Activated CD4-positive, alpha-beta memory T cell treated with anti-CD3 and anti-CD28 coated beads, Interleukin-2, amount 10 ng/mL, durations not matched to agents 7 days and 5 days (primary cell): ENCODE results near the gene PRKX. TPM values are rescaled to one million over a fixed set of nuclear protein-coding genes. Genes with fewer than 3 reads are reported as not detected.
"Not testable (repeated sequence)": the region's sequence is repeated elsewhere in the genome, so short reads cannot be mapped to it uniquely, and the experiment has no call there.

Experiments used
- CTCF ChIA-PET: fragments of 350-600 bp; sonication (Branson Sonifier 250); formaldehyde crosslinking; loops from one replicate; lab custom pipeline; 2021; ENCODE audit warnings: antibody characterized with exemption, inconsistent platforms; lab: Charles Lee
- POLR2A ChIA-PET: fragments of 350-600 bp; sonication (Branson Sonifier 250); formaldehyde crosslinking; loops from one replicate; lab custom pipeline; 2021; ENCODE audit warnings: antibody characterized with exemption; lab: Charles Lee
- DNase-seq: peaks from one replicate; pipeline ENCODE4 v3.0.0-alpha.2; 2020
- H3K27ac Mint-ChIP-seq: one replicate; pipeline ENCODE4 v1.8.0; 2021; ENCODE audit warnings: mild to moderate bottlenecking, mixed read lengths
- H3K27me3 Mint-ChIP-seq: one replicate; pipeline ENCODE4 v1.8.0; 2021; ENCODE audit warnings: mixed read lengths
- H3K36me3 Mint-ChIP-seq: one replicate; pipeline ENCODE4 v1.8.0; 2021; ENCODE audit warnings: low read depth, mixed read lengths
- H3K4me1 Mint-ChIP-seq: one replicate; pipeline ENCODE4 v1.8.0; 2021; ENCODE audit warnings: mixed read lengths
- H3K4me3 Mint-ChIP-seq: one replicate; pipeline ENCODE4 v1.8.0; 2021; ENCODE audit warnings: mild to moderate bottlenecking, mixed read lengths
- H3K9me3 Mint-ChIP-seq: one replicate; pipeline ENCODE4 v1.8.0; 2021; ENCODE audit warnings: mixed read lengths
- total RNA-seq, 2 experiments: library from RNA; stranded (reverse); gene quantifications; one replicate each; pipeline ENCODE4 v1.2.3, GENCODE V29; 2021

Gene PRKX
- 100 to 1,000 TPM; 141 to 145 TPM for total RNA-seq

DNA sequence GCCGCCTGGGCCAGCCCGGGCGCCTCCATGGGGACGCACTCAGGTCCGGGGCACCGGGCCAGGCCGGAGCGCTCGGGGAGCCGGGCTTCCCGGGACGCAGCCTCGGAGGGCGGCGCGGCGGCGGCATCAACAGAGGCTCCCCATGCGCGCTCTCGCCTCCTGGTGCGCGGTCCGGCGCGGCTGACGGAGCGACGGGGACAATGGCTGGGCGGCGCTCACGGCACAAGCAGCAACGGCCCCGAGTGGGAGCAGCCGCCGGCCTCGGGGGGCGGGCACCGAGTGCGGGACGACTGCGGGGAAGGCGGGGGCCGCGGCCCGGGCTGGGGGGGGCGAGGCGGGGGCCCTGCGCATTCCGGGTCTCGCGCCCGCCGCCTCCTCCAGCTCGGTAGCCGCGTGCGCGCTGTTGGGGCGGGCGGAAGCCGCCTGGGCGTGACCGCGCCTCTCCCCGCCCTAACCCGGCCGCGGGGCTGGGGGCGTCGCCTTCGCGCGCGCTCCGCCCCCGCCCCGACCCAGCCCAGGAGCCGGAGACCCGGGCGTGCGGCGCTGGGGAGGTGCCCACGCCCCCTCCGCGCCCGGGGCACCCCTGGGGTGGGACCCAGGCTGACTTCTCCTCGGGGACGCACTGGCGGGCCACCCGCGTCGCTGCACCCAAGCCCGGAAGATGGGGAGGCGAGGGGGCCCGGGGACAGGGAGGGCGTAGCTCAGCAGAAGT is at the start of gene PRKX:
Gene PRKX (minus strand): TSS at position 425 of the 712 bp plus-strand sequence. CDS start 396 bp downstream, at position 29.
- Mint-ChIP-seq H3K27me3 (no peaks in the 10 kb centered on the region), H3K9me3 (no peaks in the 10 kb centered on the region), H3K4me3 (peak within 1 kb of the TSS; percentile 99), H3K36me3 (peaks cover 26% of the 10 kb centered on the region), H3K27ac (peak within 1 kb of the TSS; percentile 91), H3K4me1 (peaks cover 24% of the 10 kb centered on the region)
- CTCF ChIA-PET, result interaction anchor here (0.7 to 0.9 kb wide), 2 partner anchors 14 to 31 kb away, joined by 3 read pairs; no protein-coding TSS in a partner anchor
- POLR2A ChIA-PET, result interaction anchor here (1.0 to 1.5 kb wide), 4 partner anchors 8 to 98 kb away, joined by 3 to 9 read pairs (median 6); no protein-coding TSS in a partner anchor
- DNase-seq, result peak; percentile 77

DNA sequence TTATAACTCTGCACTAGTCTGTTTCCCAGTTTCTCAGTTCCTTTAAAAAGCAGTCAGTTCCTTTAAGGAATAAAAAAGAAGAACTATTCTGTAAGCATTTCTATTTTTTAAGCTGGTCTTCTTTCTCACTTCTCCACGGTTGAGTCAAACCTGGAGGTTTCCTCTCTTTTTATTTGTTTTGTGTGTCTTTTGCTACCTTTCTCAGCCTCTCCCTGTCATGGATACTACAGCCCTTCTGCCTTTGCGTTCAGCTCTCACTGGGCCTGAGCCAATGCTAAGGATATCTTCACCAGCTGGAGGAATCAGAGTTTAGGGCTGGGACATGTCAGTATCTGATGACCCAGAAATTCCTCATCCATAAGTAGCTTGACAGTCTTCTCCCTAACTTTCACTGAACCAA is 49.7 kb upstream of the PRKX start:
- ChIA-PET CTCF (no interaction called here), POLR2A (no interaction called here)
- peaks cover 10% of the 10 kb centered on the region for H3K27me3 Mint-ChIP-seq
- peaks cover 3% of the 10 kb centered on the region for H3K36me3 Mint-ChIP-seq
- H3K27ac Mint-ChIP-seq, result no peak overlapping the region
- peaks cover 5% of the 10 kb centered on the region for H3K9me3 Mint-ChIP-seq
- no peak for DNase-seq
- peaks cover 5% of the 10 kb centered on the region for H3K4me1 Mint-ChIP-seq
- no peak overlapping the region for H3K4me3 Mint-ChIP-seq

DNA sequence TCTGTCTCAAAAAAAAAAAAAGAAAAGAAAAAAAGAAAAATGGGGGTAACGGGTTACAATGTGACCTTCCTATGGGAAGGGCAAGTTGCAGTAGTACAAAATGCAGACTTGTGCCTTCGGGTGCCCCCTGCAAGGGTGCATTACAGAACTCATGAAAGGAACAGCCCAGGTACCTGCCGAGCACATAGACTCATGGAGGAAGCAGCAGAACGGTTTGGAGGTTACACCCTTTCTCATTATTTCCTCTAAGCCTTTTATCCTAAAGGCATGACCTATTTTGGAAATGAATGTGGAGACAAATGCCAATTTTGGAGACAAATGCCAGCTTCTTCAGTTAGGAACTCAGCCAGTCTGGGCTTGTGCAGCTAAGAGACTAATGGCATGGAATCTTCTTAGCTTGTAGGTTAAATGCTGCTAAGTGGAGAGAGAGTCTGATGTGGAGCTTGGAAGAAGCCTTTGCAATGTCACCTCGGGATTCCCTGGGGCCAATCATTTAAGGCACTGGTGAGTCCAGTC is 44.1 kb upstream of the PRKX start:
- CTCF ChIA-PET, result no interaction called here
- Mint-ChIP-seq H3K4me1 (no peaks in the 10 kb centered on the region), H3K9me3 (no peaks in the 10 kb centered on the region), H3K27ac (no peak overlapping the region), H3K36me3 (no peaks in the 10 kb centered on the region), H3K4me3 (no peak overlapping the region), H3K27me3 (no peaks in the 10 kb centered on the region)
- DNase-seq, result no peak
- POLR2A ChIA-PET, result no interaction called here

DNA sequence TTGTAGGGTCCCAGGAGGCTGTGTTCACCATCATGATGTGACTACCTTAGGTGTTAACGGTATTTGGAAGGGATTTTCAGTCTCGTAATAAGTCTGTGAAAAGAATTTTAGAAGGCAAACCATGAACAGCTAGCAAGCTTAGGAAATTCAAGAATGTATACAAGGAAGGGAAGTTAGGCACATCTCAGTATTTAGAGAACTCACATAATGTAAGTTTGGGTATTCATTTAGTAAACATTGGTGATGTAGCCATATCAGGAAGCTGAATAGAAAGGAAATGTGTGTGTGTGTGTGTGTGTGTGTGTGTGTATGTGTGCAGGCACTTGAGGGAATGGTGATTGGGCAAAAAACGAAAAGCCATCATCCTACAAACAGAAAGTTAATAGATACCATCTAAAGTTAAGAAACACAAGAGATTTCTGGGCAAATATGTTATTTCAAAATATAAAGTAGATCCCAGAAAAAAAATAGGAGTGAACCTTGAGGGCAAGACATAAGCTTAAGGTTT is 34.7 kb upstream of the PRKX start:
- Mint-ChIP-seq H3K9me3 (peaks cover 19% of the 10 kb centered on the region), H3K27ac (no peak overlapping the region)

DNA sequence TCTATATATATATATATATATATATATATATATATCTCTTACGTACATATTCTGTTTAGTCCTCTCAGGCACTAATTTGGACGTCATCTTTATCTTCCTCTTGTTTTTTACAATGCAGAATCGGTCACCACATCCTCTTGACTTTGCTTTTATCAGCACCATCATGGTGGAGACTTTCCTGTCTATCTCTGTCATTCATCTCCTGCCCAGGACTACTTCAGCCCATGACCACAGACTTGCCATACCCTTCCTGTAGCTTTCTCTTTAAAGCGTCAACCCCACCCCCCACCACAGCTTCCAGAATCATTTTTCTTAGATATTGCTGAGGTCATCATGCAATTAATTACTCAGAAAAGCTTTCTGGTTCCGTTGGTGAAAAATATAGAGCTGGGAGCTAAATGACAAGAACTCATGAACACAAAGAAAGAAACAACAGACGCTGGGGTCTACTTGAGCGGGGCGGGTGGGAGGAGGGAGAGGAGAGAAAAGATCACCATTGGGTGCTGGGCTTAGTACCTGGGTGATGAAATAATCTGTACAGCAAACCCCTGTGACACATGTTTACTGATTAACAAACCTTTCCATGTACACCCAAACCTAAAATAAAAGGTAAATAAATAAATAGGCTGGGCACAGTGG is 30.5 kb upstream of the PRKX start:
- Mint-ChIP-seq H3K9me3 (peaks cover 20% of the 10 kb centered on the region), H3K27me3 (no peaks in the 10 kb centered on the region), H3K36me3 (peaks cover 34% of the 10 kb centered on the region), H3K4me1 (peaks cover 54% of the 10 kb centered on the region), H3K27ac (peak overlapping the region; percentile 91), H3K4me3 (peak overlapping the region; percentile 17)
- DNase-seq, result peak; percentile 75
- ChIA-PET POLR2A (interaction anchor here (0.7 to 1.9 kb wide), 7 partner anchors 11 to 67 kb away, joined by 3 to 15 read pairs (median 5); partner anchors contain the start of gene PRKX), CTCF (interaction anchor here (1.2 to 1.5 kb wide), 3 partner anchors 30 to 44 kb away, joined by 3 to 4 read pairs (median 3); partner anchors contain the start of gene PRKX)

More for the DNA sequence above, 34.7 kb upstream of the PRKX start:
- Mint-ChIP-seq H3K36me3 (peaks cover 24% of the 10 kb centered on the region), H3K4me3 (no peak overlapping the region), H3K27me3 (no peaks in the 10 kb centered on the region), H3K4me1 (peaks cover 35% of the 10 kb centered on the region)
- ChIA-PET CTCF (no interaction called here), POLR2A (interaction anchor here (0.5 to 1.2 kb wide), 2 partner anchors 10 to 37 kb away, joined by 3 to 5 read pairs; no protein-coding TSS in a partner anchor)
- DNase-seq, result no peak

DNA sequence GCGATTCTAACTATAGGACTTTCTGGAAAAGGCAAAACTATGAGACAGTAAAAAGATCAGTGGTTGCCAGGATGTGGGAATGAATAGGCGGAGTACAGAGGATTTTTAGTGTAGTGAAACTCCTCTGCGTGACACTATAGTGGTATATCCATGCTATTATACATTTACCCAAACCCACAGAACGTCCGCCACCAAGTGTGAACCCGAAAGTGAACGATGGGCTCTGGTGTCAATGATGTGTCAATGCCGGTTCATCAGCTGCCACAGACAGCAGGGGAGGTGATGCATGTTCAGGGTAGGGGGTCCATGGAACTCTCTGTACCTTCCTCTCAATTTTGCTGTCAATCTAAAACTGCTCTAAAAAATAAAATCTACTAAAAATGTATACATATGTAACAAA is 27.5 kb upstream of the PRKX start:
- DNase-seq, POLR2A ChIA-PET, CTCF ChIA-PET, H3K4me3 Mint-ChIP-seq, H3K27me3 Mint-ChIP-seq: not testable (repeated sequence)
- peak overlapping the region; percentile 45 for H3K27ac Mint-ChIP-seq
- H3K9me3 Mint-ChIP-seq, result peaks cover 13% of the 10 kb centered on the region
- peaks cover 52% of the 10 kb centered on the region for H3K4me1 Mint-ChIP-seq
- H3K36me3 Mint-ChIP-seq, result peaks cover 24% of the 10 kb centered on the region

DNA sequence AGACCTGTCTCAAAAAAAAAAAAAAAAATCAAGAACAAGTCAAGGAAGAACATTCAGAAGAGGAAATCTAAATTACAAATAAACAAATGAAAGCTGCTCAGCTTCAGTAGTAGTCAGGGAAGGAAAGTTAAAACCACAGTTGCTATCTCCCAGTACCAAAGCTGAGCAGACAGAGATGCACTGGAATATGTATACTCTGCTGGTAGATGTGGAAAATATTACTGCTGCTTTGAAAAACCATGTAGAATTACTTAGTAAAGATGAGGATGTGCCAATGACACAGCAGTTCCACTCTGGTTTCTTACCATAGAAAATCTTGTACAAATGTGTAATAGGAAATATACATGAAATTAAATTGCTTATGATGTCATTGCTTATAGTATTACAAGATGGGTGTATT is 25.1 kb upstream of the PRKX start:
- POLR2A ChIA-PET, result interaction anchor here (0.7 to 1.8 kb wide), 2 partner anchors 9 to 26 kb away, joined by 4 to 5 read pairs; no protein-coding TSS in a partner anchor

DNA sequence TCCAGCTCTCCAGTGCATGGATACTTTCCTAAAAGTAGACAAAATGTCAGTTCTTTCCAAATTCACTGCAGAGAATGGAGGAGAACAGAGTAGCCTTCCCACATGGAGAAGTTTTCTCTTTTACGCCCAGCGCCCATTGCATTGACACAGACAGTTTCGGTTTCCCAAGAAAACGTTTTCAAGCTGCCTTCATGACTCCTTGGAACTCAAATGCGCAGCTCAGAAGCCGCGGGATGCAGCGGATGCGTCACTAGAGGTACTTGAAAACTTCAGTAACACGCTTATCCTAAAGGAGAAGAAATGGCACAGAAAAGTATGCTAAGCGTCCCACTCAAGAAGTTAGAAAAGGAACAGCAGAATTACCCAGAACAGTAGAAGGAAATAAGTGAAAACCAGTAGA is 23.1 kb upstream of the PRKX start:
- H3K4me1 Mint-ChIP-seq, result peaks cover 36% of the 10 kb centered on the region
- POLR2A ChIA-PET, H3K27ac Mint-ChIP-seq, DNase-seq, H3K27me3 Mint-ChIP-seq, H3K9me3 Mint-ChIP-seq, H3K4me3 Mint-ChIP-seq: not testable (repeated sequence)
- CTCF ChIA-PET, result interaction anchor here (0.5 kb wide), 1 partner anchor 41 kb away, joined by 3 read pairs; no protein-coding TSS in a partner anchor
- H3K36me3 Mint-ChIP-seq, result peaks cover 10% of the 10 kb centered on the region

More for the DNA sequence above, 25.1 kb upstream of the PRKX start:
- H3K27ac Mint-ChIP-seq, result peak overlapping the region; percentile 81
- H3K4me3 Mint-ChIP-seq, result no peak overlapping the region
- H3K36me3 Mint-ChIP-seq, result peaks cover 13% of the 10 kb centered on the region
- H3K4me1 Mint-ChIP-seq, result peaks cover 46% of the 10 kb centered on the region
- H3K9me3 Mint-ChIP-seq, result peaks cover 8% of the 10 kb centered on the region
- H3K27me3 Mint-ChIP-seq, result no peaks in the 10 kb centered on the region
- no peak for DNase-seq
- CTCF ChIA-PET, result interaction anchor here (1.3 to 1.7 kb wide), 2 partner anchors 43 to 73 kb away, joined by 3 to 4 read pairs; no protein-coding TSS in a partner anchor

DNA sequence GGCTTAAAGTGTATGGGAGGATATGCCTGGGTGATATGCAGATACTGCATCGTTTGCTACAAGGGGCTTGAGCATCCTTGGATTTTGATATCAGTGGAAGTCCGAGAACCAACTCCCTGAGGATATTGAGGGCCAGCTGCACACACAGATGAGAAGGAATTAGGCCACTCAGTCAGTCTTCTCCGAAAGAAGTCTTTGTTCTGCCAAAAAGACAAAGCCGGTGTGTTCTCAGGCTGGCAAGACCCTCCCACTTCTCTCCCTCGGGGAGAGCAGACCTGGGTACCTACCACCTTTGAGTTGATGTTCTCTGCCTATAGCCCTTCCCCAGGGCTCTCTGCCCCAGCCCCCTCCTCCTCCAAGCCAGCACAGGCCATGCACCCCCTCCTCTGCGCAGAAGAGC is 22.4 kb upstream of the PRKX start:
- H3K4me1 Mint-ChIP-seq, result peaks cover 36% of the 10 kb centered on the region
- POLR2A ChIA-PET, H3K27ac Mint-ChIP-seq, H3K9me3 Mint-ChIP-seq, H3K27me3 Mint-ChIP-seq, DNase-seq, H3K4me3 Mint-ChIP-seq, CTCF ChIA-PET: not testable (repeated sequence)
- H3K36me3 Mint-ChIP-seq, result peaks cover 10% of the 10 kb centered on the region

DNA sequence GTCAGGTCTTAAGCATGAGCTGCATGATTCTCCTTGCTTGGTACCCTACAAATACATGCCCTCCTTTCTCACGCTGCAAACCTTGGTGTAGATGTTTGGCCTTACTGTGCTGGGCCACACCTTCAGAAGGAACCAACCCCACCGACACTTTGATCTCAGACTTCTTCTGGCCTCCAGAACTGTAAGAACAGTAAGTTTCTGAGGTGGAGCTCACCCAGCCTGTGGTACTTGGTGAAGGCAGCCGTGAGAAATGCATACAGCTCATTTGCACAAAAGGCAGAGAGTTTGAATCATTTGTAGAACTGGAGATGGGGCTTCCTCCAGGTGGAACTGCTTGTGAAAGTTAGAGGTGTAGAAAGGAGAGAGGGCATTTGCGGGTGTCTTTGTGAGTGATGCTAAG is 21.0 kb upstream of the PRKX start:
- H3K27me3 Mint-ChIP-seq, CTCF ChIA-PET, H3K4me3 Mint-ChIP-seq, H3K36me3 Mint-ChIP-seq, H3K9me3 Mint-ChIP-seq: not testable (repeated sequence)
- POLR2A ChIA-PET, result interaction anchor here (1.2 to 1.5 kb wide), 2 partner anchors 21 to 29 kb away, joined by 3 to 5 read pairs; partner anchors contain the start of gene PRKX
- Mint-ChIP-seq H3K4me1 (peaks cover 32% of the 10 kb centered on the region), H3K27ac (peak overlapping the region; percentile 76)
- peak; percentile 19 for DNase-seq

DNA sequence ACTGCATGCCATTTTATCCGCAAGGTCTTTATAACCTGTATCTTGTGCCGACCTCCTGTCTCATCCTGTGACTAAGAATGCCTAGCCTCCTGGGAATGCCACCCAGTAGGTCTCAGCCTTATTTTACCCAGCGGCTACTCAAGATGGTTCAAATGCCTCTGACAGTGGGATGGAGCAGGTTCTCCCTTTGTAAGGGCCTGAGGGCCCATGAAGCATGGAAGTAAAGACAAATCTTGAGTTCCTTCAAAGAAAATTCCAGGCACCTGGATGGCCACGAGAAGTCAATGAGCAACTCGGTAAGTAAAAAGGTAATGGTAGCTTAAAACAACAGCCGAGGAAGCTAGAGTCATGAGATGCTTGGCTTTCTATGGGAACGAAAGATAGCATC is 19.6 kb upstream of the PRKX start:
- H3K27me3 Mint-ChIP-seq, result no peaks in the 10 kb centered on the region
- no peaks in the 10 kb centered on the region for H3K36me3 Mint-ChIP-seq
- H3K9me3 Mint-ChIP-seq, result no peaks in the 10 kb centered on the region
- no peak overlapping the region for H3K4me3 Mint-ChIP-seq
- CTCF ChIA-PET, result no interaction called here
- H3K4me1 Mint-ChIP-seq, result peaks cover 20% of the 10 kb centered on the region
- DNase-seq, result no peak
- POLR2A ChIA-PET, result interaction anchor here (1.5 kb wide), 1 partner anchor 19 kb away, joined by 5 read pairs; the partner anchor contains the start of gene PRKX
- no peak overlapping the region for H3K27ac Mint-ChIP-seq

DNA sequence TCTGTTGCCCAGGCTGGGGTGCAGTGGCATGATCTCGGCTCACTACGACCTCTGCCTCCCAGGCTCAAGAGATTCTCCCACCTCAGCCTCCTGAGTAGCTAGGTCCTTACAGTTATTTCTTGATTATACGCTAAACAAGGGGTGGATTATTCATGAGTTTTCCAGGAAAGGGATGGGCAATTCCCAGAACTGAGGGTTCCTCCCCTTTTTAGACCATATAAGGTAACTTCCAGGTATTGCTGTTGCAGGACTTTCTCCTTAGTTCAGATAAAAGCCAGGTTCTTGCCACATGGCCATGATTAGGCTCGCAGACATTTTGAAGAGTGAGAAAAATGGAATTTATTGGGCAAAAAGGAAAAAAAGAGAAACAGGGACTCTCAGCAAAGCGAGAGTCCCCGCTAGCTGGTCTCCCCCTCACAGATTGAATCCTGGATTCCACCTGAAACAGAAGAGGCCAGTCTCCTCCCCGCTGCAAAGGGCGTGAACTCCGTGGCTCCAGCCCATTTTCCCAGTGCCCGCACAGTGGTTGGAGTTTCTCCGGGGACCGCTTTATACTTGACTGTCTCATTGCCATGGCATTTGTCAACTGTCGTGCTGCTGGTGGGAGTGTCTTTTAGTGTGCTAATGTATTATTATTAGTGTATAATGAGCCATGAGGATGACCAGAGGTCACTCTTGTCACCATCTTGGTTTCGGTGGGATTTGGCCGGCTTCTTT is 19.0 kb upstream of the PRKX start:
- POLR2A ChIA-PET, H3K27me3 Mint-ChIP-seq, H3K27ac Mint-ChIP-seq, H3K9me3 Mint-ChIP-seq, H3K36me3 Mint-ChIP-seq, CTCF ChIA-PET, DNase-seq, H3K4me3 Mint-ChIP-seq: not testable (repeated sequence)
- H3K4me1 Mint-ChIP-seq, result peaks cover 15% of the 10 kb centered on the region
